Activated B cell treated with CpG ODN at 0.5 μM for 24 hours (primary cell): ENCODE results near the gene SYNE1. TPM values are rescaled to one million over a fixed set of nuclear protein-coding genes. Genes with fewer than 3 reads are reported as not detected.

Experiments
- ATAC-seq: fragments of 200-7000 bp; cut with Tn5 transposase; one replicate; pipeline ENCODE4 v1.10.0; 2021; ENCODE audit warnings: low read depth, mild to moderate bottlenecking, moderate library complexity
- CTCF ChIA-PET: fragments of 350-600 bp; sonication (Branson Sonifier 250); formaldehyde crosslinking; loops from one replicate; lab custom pipeline; 2021; ENCODE audit warnings: antibody characterized with exemption; lab: Charles Lee
- POLR2A ChIA-PET: fragments of 350-600 bp; sonication (Branson Sonifier 250); formaldehyde crosslinking; loops from one replicate; lab custom pipeline; 2021; ENCODE audit warnings: antibody characterized with exemption; lab: Charles Lee
- DNase-seq: peaks from one replicate; pipeline ENCODE4 v3.0.0; 2022
- H3K27ac Mint-ChIP-seq: one replicate; pipeline ENCODE4 v1.8.0; 2020; ENCODE audit warnings: mixed read lengths
- H3K27me3 Mint-ChIP-seq: one replicate; pipeline ENCODE4 v1.8.0; 2021; ENCODE audit warnings: mixed read lengths
- H3K36me3 Mint-ChIP-seq: one replicate; pipeline ENCODE4 v1.8.0; 2021; ENCODE audit warnings: low read depth, mixed read lengths
- H3K4me1 Mint-ChIP-seq: one replicate; pipeline ENCODE4 v1.8.0; 2021; ENCODE audit warnings: mixed read lengths
- H3K4me3 Mint-ChIP-seq: one replicate; pipeline ENCODE4 v1.8.0; 2020; ENCODE audit warnings: mild to moderate bottlenecking, mixed read lengths
- H3K9me3 Mint-ChIP-seq: one replicate; pipeline ENCODE4 v1.8.0; 2020; ENCODE audit warnings: mixed read lengths
- CTCF ChIP-seq: fragments of 200-600 bp; IDR thresholded peaks from one replicate; pipeline ENCODE4 v1.8.0; 2022; ENCODE audit warnings: antibody characterized with exemption, mild to moderate bottlenecking
- intact Hi-C: fragments of 100-400 bp; cut with micrococcal nuclease; formaldehyde crosslinking; loops from one replicate; pipeline ENCODE4 v1.15.1; 2024
- total RNA-seq: library from RNA; stranded (reverse); gene quantifications from 2 replicates; pipeline ENCODE4 v1.2.3, GENCODE V29; 2022

The SYNE1 gene
- total RNA-seq, 1 donor from 2014 or later, result 74.9 TPM

GRCh38 chr6:152201120-152201519 lies 436.0 kb downstream of the SYNE1 start:
- Mint-ChIP-seq H3K4me1 (peaks cover 2% of the 10 kb centered on the region), H3K36me3 (peaks cover 80% of the 10 kb centered on the region), H3K9me3 (no peaks in the 10 kb centered on the region), H3K27ac (no peak overlapping the region), H3K27me3 (no peaks in the 10 kb centered on the region), H3K4me3 (no peak overlapping the region)
- DNase-seq (no peak), ATAC-seq (no peak)
- intact Hi-C loops, result no loop called here
- POLR2A ChIA-PET, result no interaction called here
- no peak for TF ChIP-seq CTCF
- CTCF ChIA-PET, result no interaction called here

- DNase-seq, result no peak
- no peak overlapping the region for H3K4me3 Mint-ChIP-seq
- H3K27ac Mint-ChIP-seq, result no peak overlapping the region
- no peak for TF ChIP-seq CTCF
- no peaks in the 10 kb centered on the region for H3K27me3 Mint-ChIP-seq
- POLR2A ChIA-PET, result no interaction called here
- intact Hi-C loops, result no loop called here
- peaks cover 2% of the 10 kb centered on the region for H3K4me1 Mint-ChIP-seq
- CTCF ChIA-PET, result no interaction called here
- ATAC-seq, result no peak
- H3K9me3 Mint-ChIP-seq, result peaks cover 14% of the 10 kb centered on the region
- H3K36me3 Mint-ChIP-seq, result peaks cover 67% of the 10 kb centered on the region
These were observed 441.3 kb downstream of the SYNE1 start for GRCh38 chr6:152195896-152196295.

- ATAC-seq (no peak), DNase-seq (no peak)
- H3K27ac Mint-ChIP-seq, result no peak overlapping the region
- ChIA-PET POLR2A (no interaction called here), CTCF (no interaction called here)
- peaks cover 26% of the 10 kb centered on the region for H3K4me1 Mint-ChIP-seq
- intact Hi-C loops, result loop anchor here (10.0 kb wide), 1 partner anchor 795 kb away; the partner anchor contains the start of gene FBXO5
- H3K9me3 Mint-ChIP-seq, result peaks cover 14% of the 10 kb centered on the region
- no peaks in the 10 kb centered on the region for H3K27me3 Mint-ChIP-seq
- H3K4me3 Mint-ChIP-seq, result no peak overlapping the region
- peaks cover 50% of the 10 kb centered on the region for H3K36me3 Mint-ChIP-seq
- no peak for TF ChIP-seq CTCF
These were observed 447.4 kb downstream of the SYNE1 start for GRCh38 chr6:152189736-152190135.

GRCh38 chr6:152188011-152188410 lies 449.2 kb downstream of the SYNE1 start:
- intact Hi-C loops, result loop anchor here (10.0 kb wide), 1 partner anchor 797 kb away; the partner anchor contains the start of gene FBXO5

GRCh38 chr6:152186840-152187239 lies 450.3 kb downstream of the SYNE1 start:
- intact Hi-C loops, result loop anchor here (10.0 kb wide), 1 partner anchor 798 kb away; the partner anchor contains the start of gene FBXO5
- TF ChIP-seq CTCF, result no peak
- POLR2A ChIA-PET, result no interaction called here
- ATAC-seq, result no peak
- no peak for DNase-seq
- no peak overlapping the region for H3K4me3 Mint-ChIP-seq
- no peaks in the 10 kb centered on the region for H3K27me3 Mint-ChIP-seq
- peak overlapping the region; percentile 73 for H3K27ac Mint-ChIP-seq
- peaks cover 35% of the 10 kb centered on the region for H3K36me3 Mint-ChIP-seq
- peaks cover 3% of the 10 kb centered on the region for H3K9me3 Mint-ChIP-seq
- peaks cover 53% of the 10 kb centered on the region for H3K4me1 Mint-ChIP-seq
- CTCF ChIA-PET, result no interaction called here

More at GRCh38 chr6:152188011-152188410, 449.2 kb downstream of the SYNE1 start:
- ChIA-PET CTCF (no interaction called here), POLR2A (no interaction called here)
- H3K9me3 Mint-ChIP-seq, result peaks cover 8% of the 10 kb centered on the region
- H3K36me3 Mint-ChIP-seq, result peaks cover 42% of the 10 kb centered on the region
- TF ChIP-seq CTCF, result no peak
- DNase-seq, result no peak
- peaks cover 43% of the 10 kb centered on the region for H3K4me1 Mint-ChIP-seq
- no peak for ATAC-seq
- no peaks in the 10 kb centered on the region for H3K27me3 Mint-ChIP-seq
- H3K4me3 Mint-ChIP-seq, result no peak overlapping the region
- H3K27ac Mint-ChIP-seq, result peak overlapping the region; percentile 27
